Mesothelial cell of epicardium (in vitro differentiated cells): Measurements from ENCODE around the gene DCAF12. TPM values are rescaled to one million over a fixed set of nuclear protein-coding genes. Genes with fewer than 3 reads are reported as not detected.

Source experiments
- DNase-seq, 2 experiments: peaks; one replicate each; pipeline ENCODE4 v3.0.0; 2021; ENCODE audit warnings: low spot score in 2 of 2; ENCODE audit not compliant: unreplicated experiment in 2 of 2
- H3K27ac Mint-ChIP-seq: 2 replicates; pipeline ENCODE4 v1.8.0; 2021; ENCODE audit warnings: mixed read lengths
- H3K27me3 Mint-ChIP-seq: 2 replicates; pipeline ENCODE4 v1.8.0; 2021; ENCODE audit warnings: low read depth, mixed read lengths
- H3K36me3 Mint-ChIP-seq: 2 replicates; pipeline ENCODE4 v1.8.0; 2021; ENCODE audit warnings: mixed read lengths
- H3K4me1 Mint-ChIP-seq: 2 replicates; pipeline ENCODE4 v1.8.0; 2021; ENCODE audit warnings: mixed read lengths
- H3K4me3 Mint-ChIP-seq: 2 replicates; pipeline ENCODE4 v1.8.0; 2021; ENCODE audit warnings: mild to moderate bottlenecking, moderate library complexity, mixed read lengths
- H3K9me3 Mint-ChIP-seq: 2 replicates; pipeline ENCODE4 v1.8.0; 2021; ENCODE audit warnings: mixed read lengths
- CTCF ChIP-seq: fragments of 200-600 bp; sonication (generic); IDR thresholded peaks from one replicate; pipeline ENCODE4 v1.5.0; 2021; ENCODE audit warnings: antibody characterized with exemption; ENCODE audit not compliant: unreplicated experiment
- total RNA-seq: library from RNA; stranded (reverse); gene quantifications from 3 replicates; pipeline ENCODE4 v1.2.1, GENCODE V29; 2021

Gene DCAF12
- total RNA-seq, 1 donor from 2014 or later: 35.2 TPM

- no peak overlapping the region for H3K4me3 Mint-ChIP-seq
- TF ChIP-seq CTCF: no peak
- DNase-seq: no peak
- H3K27me3 Mint-ChIP-seq: no peaks in the 10 kb centered on the region
- H3K9me3 Mint-ChIP-seq: no peaks in the 10 kb centered on the region
- H3K4me1 Mint-ChIP-seq: no peaks in the 10 kb centered on the region
- no peaks in the 10 kb centered on the region for H3K36me3 Mint-ChIP-seq
- no peak overlapping the region for H3K27ac Mint-ChIP-seq
Measured at GRCh38 chr9:34133436-34133949, 7.0 kb upstream of the DCAF12 start.

- Mint-ChIP-seq H3K4me3 (no peak overlapping the region), H3K4me1 (peaks cover 6% of the 10 kb centered on the region), H3K27ac (no peak overlapping the region), H3K36me3 (no peaks in the 10 kb centered on the region), H3K27me3 (no peaks in the 10 kb centered on the region), H3K9me3 (no peaks in the 10 kb centered on the region)
- DNase-seq: no peak
- TF ChIP-seq CTCF: no peak
Measured at GRCh38 chr9:34131571-34131970, 5.1 kb upstream of the DCAF12 start.

GRCh38 chr9:34127035-34127948 is 794 bp upstream of the DCAF12 start:
- Mint-ChIP-seq H3K27ac (peak overlapping the region; percentile 98), H3K4me3 (peak overlapping the region; percentile 98), H3K36me3 (peaks cover 10% of the 10 kb centered on the region), H3K4me1 (peaks cover 29% of the 10 kb centered on the region), H3K9me3 (no peaks in the 10 kb centered on the region), H3K27me3 (no peaks in the 10 kb centered on the region)
- no peak for DNase-seq
- TF ChIP-seq CTCF: no peak

GRCh38 chr9:34125681-34126206 is 754 bp downstream of the DCAF12 start:
- H3K27ac Mint-ChIP-seq: peak overlapping the region; percentile 98
- no peak for DNase-seq
- no peaks in the 10 kb centered on the region for H3K27me3 Mint-ChIP-seq
- H3K4me3 Mint-ChIP-seq: peak overlapping the region; percentile 98
- H3K4me1 Mint-ChIP-seq: peaks cover 30% of the 10 kb centered on the region
- H3K9me3 Mint-ChIP-seq: no peaks in the 10 kb centered on the region
- peaks cover 21% of the 10 kb centered on the region for H3K36me3 Mint-ChIP-seq
- no peak for TF ChIP-seq CTCF

- TF ChIP-seq CTCF: no peak
- Mint-ChIP-seq H3K27ac (peak overlapping the region; percentile 98), H3K4me3 (peak overlapping the region; percentile 98), H3K4me1 (peaks cover 30% of the 10 kb centered on the region), H3K9me3 (no peaks in the 10 kb centered on the region), H3K36me3 (peaks cover 21% of the 10 kb centered on the region), H3K27me3 (no peaks in the 10 kb centered on the region)
- DNase-seq: no peak
Measured at GRCh38 chr9:34124926-34125325, 1.6 kb downstream of the DCAF12 start.
